NCI-H748 treated with DMSO at 0.1 percent for 48 hours (cell line): Measurements from ENCODE around the gene UBR4.

Experiments
- DNase-seq: peaks from one replicate; lab custom pipeline; 2025; lab: John Stamatoyannopoulos, UW

The UBR4 gene

GRCh38 chr1:19055701-19056100 lies 154.4 kb downstream of the UBR4 start:
- no peak for DNase-seq

DNA sequence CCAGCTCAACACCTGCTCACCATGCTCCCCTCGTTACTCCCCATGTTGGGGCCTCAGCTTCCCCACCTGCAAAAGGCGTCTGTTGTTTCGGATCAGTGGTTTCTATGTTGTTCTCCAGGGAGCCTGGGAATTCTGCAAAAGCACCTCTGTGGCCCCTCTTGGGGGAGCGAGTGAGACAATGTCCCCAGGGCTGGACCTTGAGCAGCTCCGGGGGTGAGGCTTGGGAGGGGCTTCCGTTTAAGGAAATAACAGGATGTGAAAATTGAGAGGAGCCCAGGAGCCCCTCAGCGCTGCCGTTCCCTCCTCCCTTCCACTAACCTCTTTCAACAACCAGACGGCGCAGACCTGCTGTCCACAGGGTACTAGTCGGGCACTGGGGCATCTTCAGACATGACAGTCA lies 155.1 kb downstream of the UBR4 start:
- no peak for DNase-seq

DNA sequence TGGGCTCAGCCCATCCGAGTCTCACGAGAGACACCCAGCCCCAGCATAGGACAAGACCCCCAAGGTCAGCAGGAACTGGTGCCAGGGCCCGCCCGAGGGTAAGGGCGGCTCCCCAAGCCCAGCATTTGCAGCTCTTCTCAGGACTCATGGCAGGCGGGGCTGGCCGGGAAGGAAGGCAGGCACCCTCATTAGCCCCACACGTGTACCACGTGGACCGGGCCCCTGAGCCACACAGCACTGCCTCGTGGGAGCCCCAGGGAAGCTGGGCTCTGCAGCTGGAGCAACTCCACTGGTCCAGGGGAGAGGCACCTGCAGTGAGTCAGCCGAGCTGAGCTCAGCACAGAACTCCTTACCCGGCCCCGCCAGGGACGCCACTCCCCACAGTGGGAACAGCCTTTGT lies 155.8 kb downstream of the UBR4 start:
- DNase-seq, result no peak

DNA sequence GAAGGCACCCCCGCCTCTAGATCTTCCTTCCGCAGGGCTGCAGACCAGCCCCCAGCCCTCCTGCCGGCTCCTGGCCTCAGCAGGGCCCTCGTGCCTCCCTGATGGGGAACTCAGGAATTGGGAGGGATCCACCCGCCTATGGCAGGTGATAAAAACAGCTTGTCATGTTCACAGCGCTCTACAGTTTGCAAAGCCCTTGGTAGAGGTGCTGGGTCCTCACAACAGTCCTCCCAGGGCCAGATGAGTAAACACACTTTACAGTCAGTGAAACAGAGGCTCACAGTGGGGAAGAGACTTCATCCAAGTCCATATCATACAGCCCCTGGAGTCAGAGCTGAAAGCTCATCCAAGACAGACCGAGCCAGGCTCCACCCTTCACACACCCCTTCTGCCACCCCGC lies 156.6 kb downstream of the UBR4 start:
- DNase-seq, result no peak

- DNase-seq, result no peak
These were observed 160.3 kb downstream of the UBR4 start for GRCh38 chr1:19049798-19050197.

DNA sequence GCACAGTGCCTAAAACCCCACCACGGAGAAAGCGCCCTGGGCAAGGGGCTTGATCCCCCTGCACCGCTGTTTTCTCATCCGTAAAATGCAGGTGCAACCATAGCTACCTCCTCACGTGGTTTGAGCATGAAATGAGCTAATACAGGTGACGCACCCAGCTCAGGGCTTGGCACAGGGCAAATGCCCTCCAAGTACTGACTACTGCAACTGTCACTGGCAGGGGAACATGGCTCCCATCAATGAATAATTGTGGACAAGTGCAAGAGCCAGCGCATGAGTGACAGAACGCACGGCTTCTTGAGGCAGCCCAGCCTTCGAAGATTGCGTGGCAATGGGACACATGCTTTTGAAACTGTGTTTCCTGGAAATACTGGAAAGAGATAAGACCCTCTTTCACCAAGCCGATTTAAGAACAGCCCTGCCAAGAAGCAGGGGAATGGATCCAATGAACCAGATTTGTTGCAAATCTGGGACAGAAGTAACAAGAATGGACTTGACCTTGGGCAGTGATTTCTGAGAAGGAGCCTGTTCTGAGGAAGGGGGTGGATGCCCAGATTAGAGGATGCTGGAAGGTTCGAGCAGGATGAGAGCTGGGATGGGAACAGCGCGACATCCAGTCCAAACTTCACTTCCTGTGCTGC lies 160.8 kb downstream of the UBR4 start:
- DNase-seq, result no peak

DNA sequence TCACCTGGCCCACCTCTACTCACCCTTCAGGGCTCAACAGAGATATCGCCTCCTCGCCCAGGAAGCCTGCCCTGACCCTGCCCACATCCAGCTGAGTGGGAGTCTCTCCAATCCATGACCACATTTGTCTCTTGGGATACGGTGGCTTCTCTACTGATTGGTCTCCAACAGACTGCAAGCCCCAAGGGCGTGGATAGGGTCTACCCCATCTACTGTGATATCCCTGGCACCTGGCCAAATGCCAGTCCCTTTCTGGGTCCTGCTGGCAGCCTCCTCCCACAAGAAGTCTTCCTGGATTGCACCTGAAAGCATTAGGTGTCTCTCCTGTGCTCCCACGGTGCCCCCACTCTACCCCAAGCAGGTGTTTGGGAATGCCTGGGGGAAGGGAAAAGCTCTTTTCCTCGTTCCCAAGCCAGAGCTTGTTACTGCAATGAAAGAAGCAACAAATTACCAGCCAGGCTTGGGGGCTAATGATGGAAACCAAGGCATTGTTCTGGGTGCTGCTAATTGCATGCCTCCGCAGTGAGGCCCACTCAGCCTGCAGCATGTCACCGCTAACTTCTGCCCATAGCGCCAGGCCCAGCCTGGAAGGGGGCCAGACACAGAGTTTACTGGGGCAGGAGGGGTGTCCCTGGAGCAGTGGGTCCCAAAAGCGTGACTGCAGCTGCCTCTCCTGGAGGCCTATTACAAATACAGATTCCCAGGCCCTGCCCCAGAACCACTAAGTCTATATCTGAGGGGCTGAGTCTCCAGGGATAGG lies 162.9 kb downstream of the UBR4 start:
- no peak for DNase-seq

- DNase-seq, result no peak
These were observed 163.9 kb downstream of the UBR4 start for GRCh38 chr1:19045898-19046880.

GRCh38 chr1:19044975-19045831 lies 164.9 kb downstream of the UBR4 start:
- no peak for DNase-seq

DNA sequence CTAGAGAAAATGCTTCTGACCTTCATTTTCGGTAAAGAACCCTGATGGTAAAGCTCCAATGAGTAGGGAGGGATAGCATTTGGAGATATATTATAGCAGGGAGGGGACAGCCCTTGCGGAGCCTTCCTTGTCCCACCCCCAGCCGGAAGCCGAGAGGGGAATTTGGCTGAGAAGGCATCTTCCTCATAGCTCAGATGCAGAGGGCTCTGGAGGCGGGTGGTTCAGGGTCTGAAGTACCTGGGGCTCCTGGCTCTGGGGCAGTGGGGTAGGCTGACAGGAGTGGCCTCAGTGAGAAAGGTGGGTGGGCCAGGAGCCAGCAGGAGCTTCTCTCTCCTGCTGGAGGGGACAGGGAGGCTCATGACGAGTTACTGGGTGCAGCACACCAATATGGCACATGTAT lies 165.6 kb downstream of the UBR4 start:
- DNase-seq, result no peak

- no peak for DNase-seq
These were observed 166.3 kb downstream of the UBR4 start for GRCh38 chr1:19043579-19044443.

DNA sequence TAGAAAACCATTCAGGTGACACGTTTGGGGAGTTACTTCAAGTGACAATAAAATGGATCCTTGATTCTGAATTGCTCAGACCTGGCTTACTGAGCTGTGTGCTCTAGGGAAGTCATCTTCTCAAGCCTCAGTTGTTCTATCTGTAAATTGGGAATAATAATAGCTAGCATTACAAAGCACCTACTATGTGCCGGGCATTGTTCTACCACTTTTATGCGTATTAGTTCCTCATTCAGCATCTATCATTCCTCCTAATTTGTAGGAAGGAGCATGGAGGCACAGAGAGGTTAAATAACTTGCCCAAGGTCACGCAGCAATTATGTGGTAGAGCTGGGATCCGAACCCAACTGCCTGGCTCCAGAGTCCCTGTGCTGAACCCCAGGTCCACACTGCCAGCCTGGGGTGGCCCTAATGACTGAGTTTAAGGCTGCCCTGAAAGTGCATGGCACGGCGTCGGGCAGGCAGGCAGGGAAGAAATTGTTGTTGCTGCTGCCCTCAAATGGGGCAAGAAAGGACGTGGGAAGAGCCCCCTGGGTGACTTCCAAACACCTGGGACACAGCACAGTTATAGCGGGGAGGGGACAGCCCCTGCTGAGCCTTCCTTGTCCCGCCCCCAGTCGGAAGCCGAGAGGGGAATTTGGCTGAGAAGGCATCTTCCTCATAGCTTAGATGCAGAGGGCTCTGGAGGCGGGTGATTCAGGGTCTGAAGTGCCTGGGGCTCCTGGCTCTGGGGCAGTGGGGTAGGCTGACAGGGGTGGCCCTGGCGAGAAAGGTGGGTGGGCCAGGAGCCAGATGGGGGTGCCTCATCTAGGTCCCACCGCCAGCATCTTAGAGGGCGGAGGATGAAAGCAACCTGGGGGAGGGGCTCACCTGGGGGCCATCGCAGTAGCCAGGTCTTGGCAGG lies 167.1 kb downstream of the UBR4 start:
- DNase-seq, result no peak

GRCh38 chr1:19040010-19040680 lies 169.9 kb downstream of the UBR4 start:
- DNase-seq, result no peak

DNA sequence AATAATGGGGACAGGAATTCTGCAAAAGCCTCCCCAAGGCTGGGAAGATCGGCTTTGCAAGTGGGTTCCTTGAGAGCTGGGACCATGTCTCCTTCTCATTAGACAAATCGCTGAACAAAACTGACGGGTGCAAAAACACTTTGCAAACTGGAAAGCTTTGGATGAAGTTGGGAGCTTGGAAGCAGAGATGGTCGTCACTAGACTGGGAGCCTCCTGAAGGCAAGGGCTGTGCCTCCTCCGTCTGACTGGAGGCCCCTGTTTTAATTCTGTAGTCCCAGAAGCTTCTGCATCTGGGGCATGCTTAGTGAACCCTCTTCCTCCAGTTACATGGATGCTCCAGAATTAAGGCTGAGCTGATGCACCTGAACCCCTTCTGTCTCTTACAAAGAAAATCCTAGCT lies 171.3 kb downstream of the UBR4 start:
- no peak for DNase-seq

GRCh38 chr1:19038096-19038495 lies 172.0 kb downstream of the UBR4 start:
- no peak for DNase-seq

DNA sequence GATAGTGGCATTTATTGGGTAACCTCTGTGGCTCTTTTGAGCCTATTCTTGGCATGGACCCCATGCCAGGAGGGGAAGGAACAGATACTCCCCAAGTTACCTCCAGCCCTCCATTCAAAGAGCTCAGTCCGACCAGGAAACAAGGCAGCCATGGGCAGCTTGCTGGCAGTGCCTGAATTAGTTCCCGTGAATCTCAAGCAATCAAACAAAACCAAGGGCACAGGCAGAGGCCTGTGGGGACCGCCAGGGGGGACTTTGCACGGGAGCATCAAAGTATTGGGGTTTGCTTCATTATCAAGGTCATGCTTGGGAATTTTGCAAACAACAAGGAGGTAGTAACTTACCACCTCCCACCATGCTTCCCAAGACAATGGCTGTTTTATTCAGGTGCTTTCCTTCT lies 172.4 kb downstream of the UBR4 start:
- no peak for DNase-seq

DNA sequence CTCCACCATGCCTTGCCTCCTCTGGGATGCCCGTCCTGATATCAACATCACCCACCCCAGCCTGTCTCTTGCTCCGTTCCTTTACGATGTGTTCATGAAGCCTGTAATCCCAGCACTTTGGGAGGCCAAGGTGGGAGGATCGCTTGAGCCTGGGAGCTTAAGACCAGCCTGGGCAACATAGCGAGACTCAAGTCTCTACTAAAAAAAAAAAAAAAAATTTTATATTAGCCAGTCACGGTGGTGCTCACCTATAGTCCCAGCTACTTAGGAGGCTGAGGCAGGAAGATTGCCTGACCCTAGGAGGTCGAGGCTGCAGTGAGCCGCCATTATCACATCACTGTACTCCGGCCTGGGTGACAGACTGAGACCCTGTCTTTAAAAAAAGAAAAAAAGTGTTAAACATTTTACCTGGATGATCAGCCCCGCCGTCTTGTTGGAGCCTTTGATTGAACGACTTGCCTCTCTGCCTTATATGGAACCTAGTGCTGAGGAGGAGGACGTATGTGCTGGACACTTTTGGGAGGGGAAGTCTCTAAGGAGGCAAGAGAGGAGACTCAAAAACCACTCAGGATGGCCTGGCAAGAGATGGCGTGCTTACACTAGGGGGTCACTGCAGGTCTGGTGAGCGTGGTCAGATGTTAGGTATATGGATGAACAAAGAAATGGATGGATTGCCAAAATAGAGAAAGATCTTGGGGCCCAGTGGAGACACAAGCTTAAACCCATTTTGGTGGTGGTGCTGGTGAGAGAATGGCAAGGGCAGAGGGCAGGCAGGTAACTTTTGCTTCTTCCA lies 173.1 kb downstream of the UBR4 start:
- DNase-seq, result no peak
